HepG2 (cell line): Measurements from ENCODE around the gene ENPP4.

Source experiments
- CTCF ChIP-seq: sonication (generic); formaldehyde crosslinking; IDR thresholded peaks from 2 replicates; pipeline ENCODE4 v1.5.0; 2020; ENCODE audit warnings: mild to moderate bottlenecking, missing genetic modification reagents, moderate library complexity
- EP300 ChIP-seq, 3 experiments: sonication (generic) in 1 of 3; formaldehyde crosslinking in 1 of 3; IDR thresholded peaks; 2 replicates each; pipeline versions ENCODE4 v1.5.1 to v1.6.1; 2011 to 2020; ENCODE audit warnings: low read depth in 2 of 3, low read length in 2 of 3, borderline replicate concordance in 1 of 3, improper control_type of control experiment in 1 of 3, mild to moderate bottlenecking in 1 of 3, missing genetic modification reagents in 1 of 3, moderate library complexity in 1 of 3
- NFE2L1 ChIP-seq: sonication (generic); formaldehyde crosslinking; IDR thresholded peaks from 2 replicates; pipeline ENCODE4 v1.4.0; 2020; ENCODE audit warnings: missing genetic modification reagents, mild to moderate bottlenecking, borderline replicate concordance

DNA sequence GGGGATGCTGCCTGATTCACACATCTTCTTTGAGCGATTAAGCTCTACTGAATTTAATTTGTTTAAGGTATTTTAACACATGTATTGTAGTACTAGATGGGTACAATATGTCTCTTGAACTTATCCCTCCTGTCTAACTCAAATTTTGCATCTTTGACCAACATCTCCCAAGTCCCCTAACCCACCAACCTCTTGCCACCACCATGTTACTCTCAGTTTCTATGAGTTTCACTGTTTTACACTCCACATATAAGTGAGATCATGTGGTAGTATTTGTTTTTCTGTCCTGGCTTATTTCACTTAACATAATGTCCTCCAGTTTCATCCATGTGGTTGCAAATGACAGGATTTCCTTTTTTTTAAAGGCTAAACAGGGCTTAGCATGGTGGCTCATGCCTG, 38.7 kb upstream of the ENPP4 start:
- TF ChIP-seq EP300 (IDR thresholded peaks at IDR 0.05; ENCODE audit: low read depth in 2 of 2, low read length in 2 of 2), result no peak
- no peak for TF ChIP-seq EP300 (CRISPR knock-in tag; IDR thresholded peaks at IDR 0.05; ENCODE audit: borderline replicate concordance)
- TF ChIP-seq NFE2L1 (CRISPR knock-in tag), result no peak
- no peak for TF ChIP-seq CTCF (CRISPR knock-in tag)
